Measurements from ENCODE around the gene CSTPP1.

CSTPP1 gene

GRCh38 chr11:47208628-47209027 is 272.1 kb downstream of the CSTPP1 start:
- no peak for DNase-seq (ENCODE audit: low read depth)
